ENCODE results near the gene NTN5. TPM values are rescaled to one million over a fixed set of nuclear protein-coding genes. Genes with fewer than 3 reads are reported as not detected.
A peak's percentile ranks its signal among the peaks of the same experiment; 100 is the strongest.

NTN5 gene
- total and polyA plus RNA-seq, 9 of the 15 experiments (the other 6 are each of a cell fraction or from before 2014, with no cell fraction given), result not detected

GRCh38 chr19:48711106-48711662, 38.4 kb upstream of the NTN5 start:
- no peak for DNase-seq (ENCODE audit: extremely low read depth in 1 of 4, low spot score in 3 of 4)
- Histone ChIP-seq H3K36me3 (ENCODE audit: control insufficient read depth, insufficient read depth, low read length) (no peaks in the 10 kb centered on the region), H3K27me3 (ENCODE audit: control insufficient read depth in 2 of 2, insufficient read depth in 2 of 2, low read length in 2 of 2) (no peaks in the 10 kb centered on the region), H4K20me1 (replicated peaks; ENCODE audit: control insufficient read depth, insufficient read depth, low read length) (no peaks in the 10 kb centered on the region), H3K4me2 (ENCODE audit: insufficient read depth, low read length) (no peak overlapping the region), H3K9me1 (ENCODE audit: control insufficient read depth, insufficient read depth, low read length) (no peaks in the 10 kb centered on the region), H3K9ac (ENCODE audit: insufficient read depth in 1 of 2, low read depth in 2 of 2, low read length in 2 of 2) (peak overlapping the region in 1 of 2 experiments; percentile 82; a peak in 2 of 4 replicates), H2AFZ (ENCODE audit: low read depth, low read length) (no peak overlapping the region), H3K79me2 (ENCODE audit: control insufficient read depth, insufficient read depth, low read length) (peaks cover 7% of the 10 kb centered on the region; the same call in 1 of the 3 replicates), H3K27ac (ENCODE audit: extremely low read depth, low read depth, low read length) (no peak overlapping the region), H3K9me3 (replicated peaks; ENCODE audit: control insufficient read depth, insufficient read depth, low read depth, low read length) (no peaks in the 10 kb centered on the region), H3K4me1 (replicated peaks in 1 of 2; ENCODE audit: control insufficient read depth in 2 of 2, insufficient read depth in 2 of 2, low read length in 2 of 2) (peaks cover 18 to 40% of the 10 kb centered on the region in 2 experiments), H3K4me3 (no peak overlapping the region)
- intact Hi-C loops (cut with micrococcal nuclease) (no loop called here), in situ Hi-C loops (cut with MboI) (no loop called here)
- BruUV-seq (replicated peaks), result no TSS peak
- no peak for ATAC-seq
- POLR2A ChIA-PET, result interaction anchor here (0.6 kb wide), 1 partner anchor 583 kb away, joined by 3 read pairs; no protein-coding TSS in a partner anchor
- CTCF ChIA-PET (ENCODE audit: low intra/inter-chr PET ratio), result no interaction called here
- 34% methylated on average over 4 of the region's 4 CpGs for WGBS (ENCODE audit: insufficient coverage, low coverage, missing lambda C conversion rate)
- no peak for FAIRE-seq
- TF ChIP-seq ZNF316 (IDR thresholded peaks at IDR 0.05) (peak; percentile 55), C11orf30 (IDR thresholded peaks at IDR 0.05; ENCODE audit: low read depth) (peak; percentile 54), ZNF165 (CRISPR knock-in tag; IDR thresholded peaks at IDR 0.05; ENCODE audit: borderline replicate concordance) (no peak), TFAP4 (CRISPR knock-in tag; IDR thresholded peaks at IDR 0.05; ENCODE audit: borderline replicate concordance) (no peak), MAFG (tag; conservative IDR thresholded peaks at IDR 0.05) (peak; percentile 42; the same call in 1 of the 2 replicates), SRSF7 (optimal IDR thresholded peaks at IDR 0.05; ENCODE audit: low read depth, low read length) (no peak), PML (IDR thresholded peaks at IDR 0.05; ENCODE audit: low read length) (no peak)
